GM10266 (cell line): ENCODE results near the gene DTD1.
"Not testable (repeated sequence)": the region's sequence is repeated elsewhere in the genome, so short reads cannot be mapped to it uniquely, and the experiment has no call there.

ENCODE experiments used
- DNase-seq: peaks from one replicate; pipeline ENCODE4 v3.0.0; 2012; ENCODE audit errors: extremely low spot score
- CTCF ChIP-seq: IDR thresholded peaks from 2 replicates; pipeline ENCODE4 v1.5.1; 2012; ENCODE audit warnings: mild to moderate bottlenecking, low read depth; ENCODE audit not compliant: control insufficient read depth, insufficient read depth; ENCODE audit errors: missing control alignments

The DTD1 gene

GRCh38 chr20:18743665-18744440 is 156.0 kb downstream of the DTD1 start:
- no peak for DNase-seq
- no peak for TF ChIP-seq CTCF

GRCh38 chr20:18747090-18747489 is 159.2 kb downstream of the DTD1 start:
- DNase-seq: no peak
- TF ChIP-seq CTCF: no peak

- no peak for DNase-seq
- TF ChIP-seq CTCF: no peak
These were observed 161.1 kb downstream of the DTD1 start for GRCh38 chr20:18748987-18749386.

GRCh38 chr20:18749528-18749927 is 161.7 kb downstream of the DTD1 start:
- no peak for TF ChIP-seq CTCF
- no peak for DNase-seq

- DNase-seq: no peak
- TF ChIP-seq CTCF: no peak
These were observed 162.9 kb downstream of the DTD1 start for GRCh38 chr20:18750735-18751134.

- DNase-seq: peak; percentile 66
- no peak for TF ChIP-seq CTCF
These were observed 166.3 kb downstream of the DTD1 start for GRCh38 chr20:18754030-18754652.

GRCh38 chr20:18754653-18755045 is 166.8 kb downstream of the DTD1 start:
- no peak for DNase-seq
- TF ChIP-seq CTCF: no peak

- DNase-seq: not testable (repeated sequence)
These were observed 173.0 kb downstream of the DTD1 start for GRCh38 chr20:18760852-18761251.
